Right forelimb (tissue), 1 donor: ENCODE measurements around the gene SUPT7L.
"Not testable (repeated sequence)": the region's sequence is repeated elsewhere in the genome, so short reads cannot be mapped to it uniquely, and the experiment has no call there.

Experiments used
- DNase-seq: peaks from one replicate; pipeline ENCODE4 v3.0.0-alpha.2; 2018

The SUPT7L gene

GRCh38 chr2:27663285-27664153 is at the start of gene SUPT7L, which contains the start of gene SLC4A1AP:
TSS of gene SUPT7L (minus strand) at chr2:27663614. CDS start at chr2:27662192, 1,422 bp downstream.
TSS of gene SLC4A1AP (plus strand) at chr2:27663889. CDS start at chr2:27663915, 26 bp downstream.
- DNase-seq, result peak; percentile 92

DNA sequence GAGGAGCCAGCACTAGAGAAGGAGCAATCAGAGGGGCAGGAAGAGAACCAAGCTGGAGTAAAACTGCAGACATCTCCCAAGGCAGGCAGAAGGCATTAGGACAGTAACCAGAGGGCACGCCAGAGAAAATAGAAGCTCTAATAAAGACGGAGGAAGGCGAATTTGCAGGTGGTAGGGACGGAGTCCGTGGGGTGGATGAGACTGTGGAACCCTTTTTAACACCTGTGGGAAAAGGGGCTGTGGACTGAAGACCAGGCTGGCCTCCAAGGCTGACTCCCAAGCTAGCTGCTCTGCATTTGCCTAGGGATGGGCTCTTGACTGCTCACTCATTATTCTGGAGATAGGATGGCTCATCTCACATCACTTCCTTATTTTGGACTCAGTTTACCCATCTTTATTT is 49.8 kb upstream of the SUPT7L start:
- DNase-seq, result no peak

DNA sequence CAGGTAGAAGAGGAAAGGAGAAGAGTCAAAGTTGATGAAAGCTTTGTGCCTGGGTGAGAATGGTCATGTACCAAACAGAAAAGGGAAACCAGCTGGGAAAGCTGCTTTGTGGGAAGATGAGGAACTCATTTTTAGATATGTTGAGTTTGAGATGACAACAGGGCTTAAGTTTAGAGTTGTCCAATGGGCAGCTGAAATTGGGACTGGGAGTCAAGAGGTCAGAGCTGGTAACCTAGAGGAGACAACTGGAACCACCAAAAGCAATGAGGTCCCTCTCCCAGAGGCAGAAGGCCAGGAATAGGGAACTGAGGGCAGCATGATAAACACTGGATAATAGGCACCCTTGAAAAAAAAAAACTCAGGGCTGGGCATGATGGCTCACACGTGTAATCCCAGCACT is 49.1 kb upstream of the SUPT7L start:
- no peak for DNase-seq

DNA sequence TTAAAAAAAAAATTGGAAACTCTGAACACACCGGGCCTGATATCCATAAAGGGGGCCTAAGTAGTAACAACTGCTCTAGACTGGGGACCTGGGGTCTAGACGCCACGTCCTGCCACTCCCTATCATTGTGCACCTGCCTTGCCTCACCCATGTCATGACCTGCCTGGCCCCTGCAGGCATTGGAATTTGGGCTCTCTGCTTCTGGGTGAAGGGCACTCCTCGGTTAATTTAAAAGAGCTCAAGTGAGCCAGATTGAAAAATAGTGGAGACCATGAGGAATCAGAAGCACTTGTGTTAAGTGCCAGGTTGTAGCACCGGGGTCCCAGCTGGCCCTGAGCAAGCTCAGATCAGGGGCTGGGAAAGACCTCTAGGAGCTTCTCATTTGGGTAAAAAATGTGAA is 48.4 kb upstream of the SUPT7L start:
- no peak for DNase-seq

- no peak for DNase-seq
Observed at GRCh38 chr2:27710640-27711430, 47.4 kb upstream of the SUPT7L start.

DNA sequence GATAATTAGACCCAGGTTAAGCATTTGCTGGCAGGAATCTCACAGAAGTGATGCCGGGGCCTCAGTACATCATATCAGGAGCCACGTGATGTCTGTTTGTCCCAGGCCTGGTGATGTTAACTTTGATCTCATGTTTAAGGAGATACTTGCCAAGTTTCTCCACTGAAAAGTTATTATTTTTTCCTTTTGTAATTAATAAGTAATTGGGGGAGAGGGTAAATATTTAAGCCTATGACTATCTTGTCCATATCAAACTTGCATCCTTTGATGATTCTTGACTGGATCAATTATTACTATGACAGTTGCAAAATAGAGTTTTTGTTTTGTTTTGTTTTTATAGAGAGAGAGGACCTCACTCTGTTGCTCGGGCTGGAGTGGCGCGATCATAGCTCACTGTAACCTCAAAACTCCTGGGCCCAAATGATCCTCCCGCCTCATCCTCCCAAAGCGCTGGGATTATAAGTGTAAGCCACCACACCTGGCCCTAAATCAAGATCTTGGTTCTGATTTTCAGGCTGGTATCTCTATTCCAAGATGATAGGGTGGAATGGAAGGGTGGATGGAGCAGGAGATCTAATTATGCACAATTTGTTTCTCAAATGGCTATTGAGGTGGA is 46.7 kb upstream of the SUPT7L start:
- no peak for DNase-seq

DNA sequence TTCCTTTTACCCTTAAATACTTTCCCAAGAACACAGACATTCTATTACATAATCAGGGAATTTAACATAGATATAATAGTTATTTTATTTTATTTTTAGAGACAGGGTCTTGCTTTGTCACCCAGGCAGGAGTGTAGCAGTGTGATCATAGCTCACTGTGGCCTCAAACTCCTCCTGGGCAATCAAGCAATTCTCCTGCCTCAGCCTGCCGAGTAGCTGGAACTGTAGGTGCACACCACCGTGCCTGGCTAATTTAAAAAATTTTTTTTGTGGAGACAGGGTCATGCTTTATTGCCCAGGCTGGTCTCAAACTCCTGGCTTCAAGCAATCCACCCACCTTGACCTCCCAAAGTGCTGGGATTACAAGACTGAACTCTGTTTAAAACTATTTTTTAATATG is 45.9 kb upstream of the SUPT7L start:
- DNase-seq, result no peak

DNA sequence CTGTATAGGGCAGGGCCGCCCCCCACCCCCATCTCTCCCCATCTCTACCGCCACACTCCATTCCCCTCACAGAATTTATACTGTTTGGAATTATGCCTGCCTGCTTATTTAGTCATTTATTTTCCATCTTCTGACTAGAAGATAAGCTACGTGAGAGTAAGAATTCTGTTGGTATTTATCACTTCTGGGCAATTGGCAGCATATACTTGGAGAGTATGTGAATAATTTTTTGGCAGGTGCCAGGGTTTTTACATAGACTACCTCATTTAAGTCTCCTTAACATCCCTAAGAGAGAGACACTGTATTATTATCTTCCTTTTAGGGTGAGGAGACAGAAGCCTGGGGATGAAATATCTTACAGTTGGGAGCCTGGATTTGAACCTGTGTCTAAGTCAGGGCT is 45.3 kb upstream of the SUPT7L start:
- no peak for DNase-seq

- DNase-seq, result no peak
Observed at GRCh38 chr2:27708257-27708654, 44.8 kb upstream of the SUPT7L start.

- no peak for DNase-seq
Observed at GRCh38 chr2:27707462-27708256, 44.2 kb upstream of the SUPT7L start.

- no peak for DNase-seq
Observed at GRCh38 chr2:27705851-27706622, 42.6 kb upstream of the SUPT7L start.

- no peak for DNase-seq
Observed at GRCh38 chr2:27704342-27704876, 41.0 kb upstream of the SUPT7L start.

DNA sequence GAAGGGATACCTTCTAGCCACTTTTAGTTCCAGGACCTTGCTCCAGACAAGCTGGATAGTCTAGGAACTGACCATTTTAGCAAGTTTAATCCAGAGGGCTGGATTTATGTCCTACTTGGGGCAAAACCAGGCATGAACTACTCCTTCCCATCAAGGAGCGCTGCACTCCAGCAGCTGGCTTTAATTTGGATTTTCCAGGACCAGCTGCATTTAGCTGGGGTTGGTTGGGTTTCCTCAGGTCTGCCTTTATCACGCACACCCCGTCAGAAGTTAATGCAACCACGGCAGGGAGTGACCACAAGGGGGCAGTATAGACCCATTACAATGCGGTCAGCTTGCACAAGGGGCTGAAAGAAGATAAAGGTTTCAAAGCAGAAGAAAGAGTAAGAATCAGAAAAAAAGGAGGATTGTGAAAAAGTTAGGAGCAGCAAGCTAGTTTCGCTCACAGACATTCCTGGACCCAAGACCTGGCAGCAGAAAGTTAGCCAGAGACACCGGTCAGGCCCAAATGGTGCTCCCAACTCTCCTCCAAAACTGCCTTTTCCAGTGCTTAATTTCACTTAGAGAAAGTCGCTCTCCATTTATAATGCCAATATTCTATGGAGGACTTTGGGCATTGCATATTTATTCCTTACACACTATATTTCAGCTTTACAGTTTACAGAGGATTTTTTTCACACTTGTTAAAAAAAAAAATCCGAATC is 40.4 kb upstream of the SUPT7L start:
- DNase-seq, result peak; percentile 88

GRCh38 chr2:27702302-27702701 is 38.9 kb upstream of the SUPT7L start:
- DNase-seq, result no peak

GRCh38 chr2:27701676-27702075 is 38.3 kb upstream of the SUPT7L start:
- no peak for DNase-seq

DNA sequence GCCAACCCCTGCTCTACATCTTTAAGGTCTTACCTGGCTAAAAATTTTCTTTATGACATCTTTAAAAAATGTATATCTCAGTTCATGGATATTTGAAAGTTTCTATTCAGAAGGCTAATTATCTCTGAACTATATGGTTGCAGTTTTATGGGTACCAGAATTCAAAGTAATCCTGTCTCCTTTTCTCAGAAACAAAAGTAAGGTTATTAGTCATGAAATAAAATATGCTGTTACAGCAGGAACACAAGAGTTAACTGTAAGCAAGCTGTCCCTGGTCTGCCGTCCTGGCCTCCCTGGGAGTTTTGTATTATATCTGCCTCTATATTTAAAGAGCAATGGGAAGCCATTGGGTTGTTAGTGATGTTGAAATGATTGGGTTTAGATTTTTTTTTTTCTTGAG is 34.2 kb upstream of the SUPT7L start:
- DNase-seq, result no peak

DNA sequence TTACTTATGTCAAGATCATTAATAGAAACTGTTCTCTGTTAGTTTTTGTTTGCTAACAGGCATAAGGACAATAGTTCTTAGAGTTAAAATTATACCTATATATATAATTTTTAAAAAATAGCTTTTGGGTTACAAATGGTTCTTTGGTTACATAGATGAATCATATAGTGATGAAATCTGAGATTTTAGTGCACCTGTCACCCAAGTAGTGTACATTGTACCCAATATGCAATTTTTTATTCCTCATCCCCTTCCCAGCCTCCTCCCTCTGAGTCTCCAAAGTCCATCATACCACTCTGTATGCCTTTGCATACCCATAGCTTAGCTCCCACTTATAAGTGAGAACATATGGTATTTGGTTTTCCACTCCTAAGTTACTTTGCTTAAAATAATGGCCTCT is 26.6 kb upstream of the SUPT7L start:
- DNase-seq, result no peak

DNA sequence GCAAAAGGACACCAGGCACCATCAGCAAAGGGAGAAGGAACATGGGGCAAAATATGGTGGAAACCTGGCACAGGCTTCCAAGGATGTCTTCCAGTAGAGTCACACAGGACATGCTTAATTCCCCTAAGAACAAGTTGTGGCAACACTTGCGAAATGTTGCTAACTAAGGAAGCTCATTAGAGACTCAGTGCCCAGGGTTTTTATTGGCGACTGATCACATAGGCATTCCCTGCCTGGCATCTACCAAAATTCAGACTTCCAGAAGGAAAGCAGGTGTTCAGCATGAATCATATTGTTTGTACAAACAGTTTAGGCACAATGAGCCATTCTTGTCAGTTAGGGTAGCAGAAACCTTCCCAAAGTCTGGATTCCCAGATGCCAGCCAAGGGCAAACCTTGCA is 26.0 kb upstream of the SUPT7L start:
- no peak for DNase-seq

- DNase-seq, result no peak
Observed at GRCh38 chr2:27687232-27687631, 23.8 kb upstream of the SUPT7L start.

DNA sequence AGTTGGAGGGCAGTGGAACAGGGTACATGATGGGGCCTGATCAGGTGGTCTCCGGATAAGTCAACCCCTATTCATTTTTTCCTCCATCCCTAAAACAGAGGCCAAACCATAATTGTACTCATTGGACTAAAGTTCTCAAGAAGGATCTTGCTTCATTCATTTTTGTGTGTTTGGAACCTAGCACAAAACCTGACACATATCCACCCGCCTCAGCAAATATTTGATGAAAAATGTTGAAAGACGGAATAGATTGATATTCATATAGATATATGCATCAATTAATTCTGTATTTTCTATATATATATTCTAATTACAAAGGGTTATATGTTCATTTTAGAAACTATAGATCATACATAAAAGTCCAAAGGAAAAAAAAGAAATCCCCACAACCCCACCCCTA is 22.2 kb upstream of the SUPT7L start:
- no peak for DNase-seq

GRCh38 chr2:27685006-27685405 is 21.6 kb upstream of the SUPT7L start:
- DNase-seq, result not testable (repeated sequence)
